HT-29 (cell line): ENCODE results near the gene PRKD2. TPM values are rescaled to one million over a fixed set of nuclear protein-coding genes. Genes with fewer than 3 reads are reported as not detected.
"Not testable (repeated sequence)": the region's sequence is repeated elsewhere in the genome, so short reads cannot be mapped to it uniquely, and the experiment has no call there.

Source experiments
- DNase-seq: peaks from one replicate; pipeline ENCODE4 v3.0.0-alpha.2; 2015; ENCODE audit warnings: low spot score
- total RNA-seq: library from RNA; depleted of rRNA; stranded (reverse); fragments of >200 nt; shearing (Covaris generic); gene quantifications from 2 replicates; pipeline ENCODE4 v1.2.3, GENCODE V29; 2014

The PRKD2 gene
- total RNA-seq, 1 experiment from 2014 or later: 83.3 TPM

DNA sequence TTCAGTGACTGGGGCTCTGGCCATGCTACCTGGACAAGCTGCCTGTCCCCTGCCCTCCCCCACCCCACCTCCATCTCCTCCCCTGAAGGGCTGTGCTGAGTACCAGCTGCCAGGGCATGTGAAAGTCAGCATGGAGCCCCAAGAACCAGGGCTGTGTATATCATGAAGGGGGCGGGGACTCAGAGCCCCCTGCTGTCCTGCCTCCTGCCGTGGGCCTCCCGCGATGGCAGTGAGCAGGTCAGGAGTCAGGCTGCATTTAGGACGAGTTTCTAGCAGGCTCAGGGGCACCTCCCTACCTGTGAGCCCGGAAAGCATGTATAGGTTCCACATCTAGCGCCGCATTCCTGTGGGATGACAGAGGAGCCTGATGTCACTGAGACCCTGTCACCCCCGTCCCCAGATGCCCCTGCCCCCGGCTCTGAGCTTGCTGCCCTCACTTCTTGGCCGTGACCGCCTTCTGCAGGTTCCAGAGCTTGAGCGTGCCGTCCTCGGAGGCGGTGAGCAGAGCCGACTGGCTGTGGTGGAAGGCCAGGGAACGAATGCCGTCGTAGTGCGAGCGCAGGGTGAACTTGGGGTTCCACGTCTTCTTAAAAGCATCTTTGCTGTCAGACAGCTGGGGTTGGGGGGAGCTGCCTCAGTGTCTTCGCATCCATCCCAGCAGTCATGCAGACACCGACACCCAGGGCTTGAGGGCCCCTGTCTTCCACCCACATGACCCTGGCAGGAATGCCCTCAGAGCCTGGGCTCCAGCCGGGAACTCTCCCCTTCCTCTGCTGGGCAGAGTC lies 8.3 kb upstream of the PRKD2 start:
- DNase-seq: no peak

DNA sequence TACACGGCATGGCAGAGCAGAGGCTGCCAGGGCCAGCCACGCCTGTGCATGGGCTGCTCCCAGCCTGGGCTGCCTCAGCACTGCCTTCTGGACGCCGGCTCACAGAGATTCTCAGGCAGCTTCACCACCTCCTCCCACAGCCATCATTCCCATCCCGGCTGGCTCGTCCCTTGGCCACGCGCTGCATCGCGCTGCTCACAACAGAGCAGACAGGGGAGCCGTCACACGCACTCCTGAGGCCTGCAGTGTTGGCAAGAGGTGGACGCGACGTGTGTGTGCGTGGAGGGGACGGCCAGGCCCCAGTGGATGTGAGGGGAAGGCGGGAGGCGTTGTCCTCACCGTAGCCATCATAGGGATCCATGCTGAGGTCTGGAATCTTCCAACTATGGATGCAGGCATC lies 7.6 kb upstream of the PRKD2 start:
- DNase-seq: no peak

DNA sequence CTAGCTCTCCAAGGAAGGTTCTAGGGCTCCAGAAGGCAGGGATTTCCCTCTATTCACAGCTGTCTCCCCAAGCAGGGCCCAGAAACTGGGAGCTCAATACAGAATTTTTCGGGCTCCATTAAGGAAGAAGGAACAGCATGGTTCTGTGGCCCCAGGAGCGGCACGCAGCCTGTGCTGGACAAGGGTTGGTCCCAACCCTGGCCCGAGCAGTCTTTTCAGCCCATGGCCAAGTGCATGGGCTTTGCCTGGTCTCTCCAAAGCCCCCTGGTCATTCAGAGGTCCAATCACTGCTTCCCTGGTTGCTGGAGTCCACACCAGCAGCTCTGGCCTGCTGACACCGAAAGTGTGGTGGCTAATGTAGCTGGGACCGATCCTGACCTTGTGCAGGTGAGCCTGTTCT lies 6.6 kb upstream of the PRKD2 start:
- no peak for DNase-seq

GRCh38 chr19:46723023-46723461 lies 6.1 kb upstream of the PRKD2 start:
- no peak for DNase-seq

- DNase-seq: no peak
These were observed 5.6 kb upstream of the PRKD2 start for GRCh38 chr19:46722421-46723022.

GRCh38 chr19:46722004-46722380 lies 5.1 kb upstream of the PRKD2 start:
- DNase-seq: peak; percentile 51

DNA sequence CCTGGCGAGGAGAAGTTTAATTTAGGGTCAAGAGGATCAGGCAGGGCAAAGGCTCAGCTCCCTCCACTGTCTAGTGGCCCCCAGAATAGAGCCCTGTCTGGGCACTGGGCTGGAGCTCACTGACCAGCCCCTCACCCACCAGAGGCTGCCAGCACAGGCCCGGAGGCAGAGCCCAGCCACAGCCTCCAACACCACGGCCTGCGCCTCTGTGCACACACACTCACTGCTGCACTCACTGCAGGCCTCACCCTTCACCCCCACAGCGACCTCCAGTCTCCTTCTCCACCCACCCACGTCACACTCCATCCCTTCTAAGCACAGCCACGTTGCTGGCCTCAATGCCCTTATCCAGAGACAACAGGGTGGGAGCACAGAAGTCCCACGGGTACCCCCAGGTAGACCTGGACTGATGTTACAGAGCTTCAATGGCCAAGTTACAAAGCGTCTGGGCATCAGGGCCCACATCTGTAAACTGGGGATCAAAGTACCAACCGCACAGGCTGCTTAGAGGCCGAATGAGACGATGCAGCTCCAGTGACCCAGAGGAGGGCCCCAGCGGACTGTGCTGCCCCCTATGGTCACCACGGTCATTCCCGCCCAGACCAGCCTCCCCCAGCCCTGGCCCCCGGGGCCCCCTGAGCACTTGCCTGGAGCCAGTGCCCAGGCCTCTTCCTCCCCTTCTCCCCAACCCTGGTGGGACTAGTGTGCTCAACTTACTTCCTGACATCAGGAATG lies 4.5 kb upstream of the PRKD2 start:
- peak; percentile 31 for DNase-seq

DNA sequence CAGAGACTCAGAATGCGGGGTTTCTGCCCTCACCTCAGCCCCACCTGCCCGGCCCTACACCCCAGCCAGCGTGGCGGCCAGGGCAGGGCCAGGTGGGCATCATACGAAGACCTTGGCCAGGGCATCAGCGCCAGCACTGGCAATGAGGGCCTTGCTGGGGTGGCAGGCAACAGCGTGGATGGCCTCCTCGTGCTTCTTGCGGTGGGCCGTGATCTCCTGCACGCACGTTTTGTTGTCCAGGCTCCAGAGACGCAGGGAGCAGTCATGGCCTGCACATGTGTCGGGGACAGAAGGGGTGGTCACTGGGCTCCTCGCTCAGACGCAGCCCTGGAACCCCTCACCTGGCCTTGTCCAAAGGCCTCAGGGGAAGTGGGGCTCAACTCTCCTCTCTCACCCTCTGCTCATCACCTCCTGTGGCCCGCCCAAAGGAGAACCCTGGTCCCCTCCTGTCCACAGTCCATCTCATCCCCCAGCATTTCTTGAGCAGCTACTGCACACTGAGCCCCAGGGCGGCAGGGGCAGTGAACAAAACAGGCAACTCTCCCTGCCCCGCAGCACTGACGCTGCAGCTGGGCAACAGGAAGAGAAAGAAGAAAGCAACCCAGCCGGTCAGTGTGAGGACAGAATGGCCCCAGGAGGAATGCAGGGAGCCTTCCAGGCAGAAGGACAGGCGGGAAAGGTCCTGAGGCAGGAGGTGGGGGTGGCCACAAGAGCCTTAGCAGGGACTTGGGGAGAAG lies 3.8 kb upstream of the PRKD2 start:
- no peak for DNase-seq

GRCh38 chr19:46719629-46720502 lies 3.0 kb upstream of the PRKD2 start:
- DNase-seq: no peak

GRCh38 chr19:46718934-46719622 lies 2.2 kb upstream of the PRKD2 start:
- no peak for DNase-seq

- DNase-seq: peak; percentile 66
These were observed 1.4 kb upstream of the PRKD2 start for GRCh38 chr19:46718157-46718933.

DNA sequence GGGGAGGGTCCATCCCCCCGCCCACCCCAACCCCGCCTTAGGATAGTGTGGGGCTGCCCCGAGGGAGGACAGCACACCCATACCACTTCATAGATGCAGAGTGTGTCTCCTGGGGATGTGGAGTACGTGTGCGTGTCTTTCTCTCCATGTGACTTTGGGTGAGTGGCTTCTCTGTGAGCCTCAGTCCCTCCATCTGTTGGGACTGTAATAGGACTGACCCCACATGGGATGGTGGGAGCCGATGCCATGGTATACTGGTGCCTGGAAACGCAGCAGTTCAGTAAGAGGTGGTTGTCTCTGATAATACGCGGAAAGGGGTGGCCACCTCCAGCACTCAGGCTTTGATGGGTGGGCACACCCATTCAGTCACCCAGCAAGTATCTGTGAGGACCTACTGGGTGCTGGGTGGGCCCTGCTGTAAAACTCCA lies 816 bp upstream of the PRKD2 start:
- peak; percentile 38 for DNase-seq

DNA sequence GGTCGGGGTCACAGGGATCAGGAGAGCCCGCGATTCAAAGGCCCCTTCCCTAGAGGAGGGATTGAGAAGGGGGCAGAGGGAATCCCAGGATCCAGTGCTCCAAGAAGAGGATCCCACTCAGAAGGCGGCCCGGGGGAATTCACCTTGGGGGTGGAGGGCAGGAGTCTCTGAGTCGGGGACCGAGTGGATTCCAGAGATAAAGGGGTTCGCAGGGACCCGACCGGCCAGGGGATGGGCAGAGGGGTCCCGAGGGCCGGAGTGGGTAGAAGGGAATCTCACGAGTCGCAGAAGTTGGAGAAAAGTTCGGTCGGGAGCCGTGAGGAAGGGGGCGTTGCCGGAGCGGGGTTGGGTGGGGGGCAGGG lies 261 bp downstream of the PRKD2 start:
- peak; percentile 42 for DNase-seq

DNA sequence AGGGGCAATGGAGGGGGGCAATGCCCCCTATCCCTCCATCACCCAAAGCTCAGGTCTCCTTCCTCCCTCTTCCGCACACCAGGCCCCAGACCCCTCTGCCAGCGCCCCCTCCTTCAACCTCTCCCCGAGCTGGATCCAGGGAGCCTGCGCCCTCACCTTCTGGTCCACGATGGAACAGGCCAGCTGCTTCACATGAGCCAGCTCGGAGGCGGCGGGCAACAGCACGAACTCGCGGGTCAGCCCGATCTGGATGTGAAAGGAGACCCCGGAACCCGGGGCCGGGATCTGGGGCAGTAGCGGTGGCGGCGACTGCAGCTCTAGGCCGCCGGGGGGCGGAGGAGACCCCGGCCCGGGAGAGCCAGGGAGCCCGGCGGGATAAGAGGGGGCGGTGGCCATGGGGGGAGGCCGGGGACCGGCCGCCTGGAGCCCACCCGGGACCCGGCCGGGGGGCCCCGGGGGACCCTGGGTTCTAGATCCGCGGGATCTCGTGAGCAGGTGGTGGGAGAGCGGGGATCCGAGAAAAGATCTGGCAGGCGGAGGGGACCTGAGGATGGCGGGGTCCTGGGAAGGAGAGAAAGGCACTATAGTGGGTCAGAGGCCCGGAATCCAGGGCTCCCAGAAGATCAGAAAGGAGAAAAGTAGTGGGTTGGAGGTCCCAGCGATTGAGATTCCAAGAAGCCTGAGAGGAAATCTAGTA lies 791 bp downstream of the PRKD2 start:
- DNase-seq: peak; percentile 56

DNA sequence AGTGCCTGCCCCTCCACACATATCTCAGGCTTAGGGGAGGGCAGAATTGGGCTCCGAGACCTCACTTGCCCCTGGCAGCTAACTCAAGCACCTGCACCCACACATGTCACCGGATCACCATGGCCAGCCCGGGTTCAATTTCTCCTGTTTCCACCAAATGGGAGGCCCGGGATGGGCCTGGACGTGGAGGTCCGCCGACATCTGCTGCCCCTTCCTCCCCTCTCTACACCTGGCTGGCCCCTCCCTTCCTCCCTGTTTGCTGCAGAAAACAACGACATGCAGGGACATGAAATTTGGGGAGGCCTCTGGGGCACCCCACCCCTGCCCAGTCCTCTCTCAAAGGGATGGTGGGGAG lies 1.3 kb downstream of the PRKD2 start:
- DNase-seq: peak; percentile 37

GRCh38 chr19:46714444-46715106 lies 2.3 kb downstream of the PRKD2 start:
- DNase-seq: peak; percentile 92

DNA sequence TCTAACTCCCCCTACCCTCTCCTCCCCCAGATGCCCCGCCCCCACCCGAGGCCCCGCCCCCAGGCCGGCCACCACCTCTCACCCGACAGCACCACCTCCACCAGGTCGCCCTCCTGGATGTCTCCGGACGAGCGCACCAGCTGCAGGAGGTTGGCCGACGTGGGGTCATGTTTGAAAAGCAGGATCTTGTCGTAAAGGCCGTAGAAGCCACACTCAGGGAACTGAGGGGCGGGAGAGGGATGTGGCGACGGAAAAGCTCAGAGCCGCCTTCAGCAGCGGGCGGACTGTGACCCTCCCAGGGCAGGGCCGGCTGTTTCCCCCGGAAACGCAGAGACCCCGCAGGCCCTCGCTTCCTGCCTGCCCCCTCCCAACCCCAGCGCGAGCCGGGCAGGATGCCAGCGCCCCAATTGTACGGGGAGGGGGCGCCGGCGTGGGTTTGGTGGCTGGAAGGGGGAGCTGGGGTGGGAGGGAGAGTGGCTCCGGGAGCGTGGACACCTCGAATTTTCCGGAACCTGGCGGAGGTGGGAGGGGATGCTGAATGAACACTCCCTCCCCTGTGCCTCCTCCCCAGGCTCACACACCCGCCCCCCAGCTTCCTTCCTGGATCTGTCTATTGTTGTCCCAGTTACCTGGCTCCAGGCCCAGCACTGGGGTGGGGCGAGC lies 3.0 kb downstream of the PRKD2 start:
- DNase-seq: peak; percentile 99

GRCh38 chr19:46712768-46713338 lies 4.1 kb downstream of the PRKD2 start:
- DNase-seq: not testable (repeated sequence)
